GM13976 (cell line): ENCODE measurements around the gene MMS19.
"Not testable (repeated sequence)": the region's sequence is repeated elsewhere in the genome, so short reads cannot be mapped to it uniquely, and the experiment has no call there.

Experiments used
- DNase-seq: peaks from one replicate; pipeline ENCODE4 v3.0.0; 2012; ENCODE audit warnings: low spot score
- CTCF ChIP-seq: IDR thresholded peaks from 2 replicates; pipeline ENCODE4 v1.5.1; 2012; ENCODE audit warnings: borderline replicate concordance, mild to moderate bottlenecking; ENCODE audit not compliant: insufficient read depth; ENCODE audit errors: extremely low read depth, missing control alignments, control extremely low read depth
- in situ Hi-C: fragments of 300-500 bp; cut with MboI; formaldehyde crosslinking; loops from one replicate; pipeline ENCODE4 v1.12.0; 2022; ENCODE audit warnings: low sequenced_read_pairs, mixed read lengths, inconsistent platforms; ENCODE audit not compliant: unreplicated experiment

The MMS19 gene

GRCh38 chr10:97534746-97535367 lies 36.6 kb upstream of the MMS19 start:
- in situ Hi-C loops, result no loop called here
- TF ChIP-seq CTCF, result peak; percentile 45
- peak; percentile 80 for DNase-seq

GRCh38 chr10:97533888-97534287 lies 35.7 kb upstream of the MMS19 start:
- in situ Hi-C loops, result no loop called here
- TF ChIP-seq CTCF, result no peak
- no peak for DNase-seq

- no peak for DNase-seq
- in situ Hi-C loops, result no loop called here
- TF ChIP-seq CTCF, result no peak
Observed at GRCh38 chr10:97532935-97533671, 34.9 kb upstream of the MMS19 start.

DNA sequence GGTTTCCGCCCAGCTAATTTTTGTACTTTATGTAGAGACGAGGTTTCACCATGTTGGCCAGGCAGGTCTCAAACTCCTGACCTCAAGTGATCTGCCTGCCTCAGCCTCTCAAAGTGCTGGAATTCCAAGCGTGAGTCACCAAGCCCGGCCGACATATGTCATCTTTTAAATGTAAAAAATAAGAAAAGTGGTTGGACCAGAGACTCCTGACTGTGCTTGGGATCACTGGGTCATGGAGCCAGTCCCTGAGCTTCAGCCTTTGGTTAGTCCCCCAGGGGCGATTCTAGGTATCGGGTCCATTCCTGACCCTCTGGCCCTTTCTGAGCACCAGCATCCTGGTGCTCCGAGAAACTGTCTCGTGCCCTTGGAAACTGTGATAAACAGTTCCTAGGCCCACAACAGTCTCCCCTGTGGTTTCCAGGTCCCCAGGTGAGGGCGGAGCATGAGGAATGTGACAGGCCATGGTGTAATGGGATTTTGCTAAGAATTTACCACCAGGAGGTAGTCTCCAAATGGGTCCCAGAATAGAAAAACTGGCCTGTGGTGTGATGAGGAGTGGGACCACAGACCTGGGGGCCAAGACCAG lies 33.3 kb upstream of the MMS19 start:
- TF ChIP-seq CTCF, result no peak
- in situ Hi-C loops, result no loop called here
- DNase-seq, result no peak

- TF ChIP-seq CTCF, result no peak
- no peak for DNase-seq
- in situ Hi-C loops, result no loop called here
Observed at GRCh38 chr10:97529685-97530465, 31.7 kb upstream of the MMS19 start.

DNA sequence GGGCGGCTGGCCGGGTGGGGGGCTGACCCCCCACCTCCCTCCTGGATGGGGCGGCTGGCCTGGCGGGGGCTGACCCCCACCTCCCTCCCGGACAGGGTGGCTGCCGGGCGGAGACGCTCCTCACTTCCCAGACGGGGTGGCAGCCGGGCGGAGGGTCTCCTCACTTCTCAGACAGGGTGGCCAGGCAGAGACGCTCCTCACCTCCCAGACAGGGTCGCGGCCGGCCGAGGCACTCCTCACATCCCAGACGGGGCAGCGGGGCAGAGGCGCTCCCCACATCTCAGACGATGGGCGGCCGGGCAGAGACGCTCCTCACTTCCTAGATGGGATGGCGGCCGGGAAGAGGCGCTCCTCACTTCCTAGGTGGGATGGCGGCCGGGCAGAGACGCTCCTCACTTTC lies 30.7 kb upstream of the MMS19 start:
- in situ Hi-C loops, DNase-seq: not testable (repeated sequence)
